Measurements from ENCODE around the gene TTC27.
"Not testable (repeated sequence)": the region's sequence is repeated elsewhere in the genome, so short reads cannot be mapped to it uniquely, and the experiment has no call there.

The TTC27 gene

DNA sequence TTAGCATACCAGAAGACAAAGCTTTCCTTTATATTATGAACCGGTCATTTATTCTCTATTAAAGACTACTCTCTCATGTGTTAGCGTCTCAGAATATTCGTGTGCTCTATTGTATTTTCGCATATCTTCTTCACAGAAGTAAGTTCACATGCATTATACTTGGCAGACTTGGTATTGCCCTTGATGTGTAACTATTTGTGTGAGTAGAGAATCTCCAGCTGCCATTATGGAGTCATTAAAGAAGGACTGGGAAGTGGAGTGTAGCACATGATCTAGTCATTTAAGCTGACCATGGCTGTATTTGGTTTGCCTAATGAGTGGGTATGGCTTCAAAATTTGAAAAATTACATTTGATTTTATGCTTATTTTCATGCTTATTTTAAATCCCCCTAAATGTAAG is 92.9 kb downstream of the TTC27 start:
- DNase-seq: no peak

GRCh38 chr2:32721376-32721775 is 93.5 kb downstream of the TTC27 start:
- no peak for DNase-seq

DNA sequence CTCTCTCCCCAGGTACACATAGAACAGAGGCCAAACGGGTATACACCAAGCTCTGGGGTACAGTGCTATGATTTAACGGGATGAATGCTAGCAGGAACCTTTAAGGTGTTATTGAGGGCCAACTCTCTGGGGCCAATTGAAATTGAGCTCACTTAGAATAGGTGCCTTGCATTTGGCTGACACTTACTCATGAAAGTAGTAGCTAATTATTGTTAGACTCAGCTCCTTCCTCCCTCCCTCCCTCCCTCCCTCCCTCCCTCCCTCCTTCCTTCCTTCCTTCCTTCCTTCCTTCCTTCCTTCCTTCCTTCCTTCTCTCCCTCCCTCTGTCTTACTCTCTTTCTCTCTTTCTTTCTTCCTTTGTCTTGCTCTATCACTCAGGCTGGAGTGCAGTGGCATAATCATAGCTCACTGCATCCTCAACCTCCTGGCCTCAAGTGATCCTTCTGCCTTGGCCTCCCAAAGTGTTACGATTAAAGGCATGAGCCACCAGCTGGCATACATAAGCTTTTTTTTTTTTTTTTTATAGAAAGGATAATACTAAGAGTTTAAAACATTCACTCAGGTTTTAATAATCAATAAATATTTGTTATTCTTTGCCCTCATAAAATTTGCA is 95.7 kb downstream of the TTC27 start:
- no peak for DNase-seq

GRCh38 chr2:32726678-32727077 is 98.8 kb downstream of the TTC27 start:
- DNase-seq: not testable (repeated sequence)

GRCh38 chr2:32727157-32727556 is 99.3 kb downstream of the TTC27 start:
- no peak for DNase-seq

GRCh38 chr2:32730958-32731357 is 103.1 kb downstream of the TTC27 start:
- not testable (repeated sequence) for DNase-seq

GRCh38 chr2:32732120-32732519 is 104.3 kb downstream of the TTC27 start:
- DNase-seq: no peak

DNA sequence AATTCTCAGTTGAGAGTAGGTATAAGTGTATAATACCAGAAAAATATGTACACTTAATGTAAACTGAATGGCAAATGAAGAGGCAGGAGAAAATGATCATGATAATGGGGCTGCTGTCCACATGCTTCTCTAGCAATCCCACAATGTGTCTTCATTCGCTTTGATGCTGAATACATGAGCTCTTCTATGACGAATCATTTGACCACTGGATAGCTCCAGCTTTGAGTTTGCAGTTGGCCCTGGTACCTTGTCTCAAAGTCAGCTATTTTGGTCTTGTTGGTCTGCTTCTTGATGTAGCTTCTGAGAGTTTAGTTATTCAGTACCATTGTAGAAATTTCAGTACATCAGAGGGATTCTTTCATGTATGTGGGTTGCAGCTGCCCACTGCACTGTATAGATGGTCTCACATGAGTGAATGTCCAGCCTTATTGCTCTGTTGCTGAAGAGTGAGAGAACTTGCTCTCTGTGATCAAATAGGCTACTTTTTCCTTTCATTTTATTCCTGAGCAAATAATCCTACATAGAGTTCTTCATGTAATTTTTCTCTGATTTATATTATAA is 105.1 kb downstream of the TTC27 start:
- no peak for DNase-seq

- no peak for DNase-seq
Measured at GRCh38 chr2:32735348-32735747, 107.5 kb downstream of the TTC27 start.

- no peak for DNase-seq
Measured at GRCh38 chr2:32738939-32739338, 111.1 kb downstream of the TTC27 start.

DNA sequence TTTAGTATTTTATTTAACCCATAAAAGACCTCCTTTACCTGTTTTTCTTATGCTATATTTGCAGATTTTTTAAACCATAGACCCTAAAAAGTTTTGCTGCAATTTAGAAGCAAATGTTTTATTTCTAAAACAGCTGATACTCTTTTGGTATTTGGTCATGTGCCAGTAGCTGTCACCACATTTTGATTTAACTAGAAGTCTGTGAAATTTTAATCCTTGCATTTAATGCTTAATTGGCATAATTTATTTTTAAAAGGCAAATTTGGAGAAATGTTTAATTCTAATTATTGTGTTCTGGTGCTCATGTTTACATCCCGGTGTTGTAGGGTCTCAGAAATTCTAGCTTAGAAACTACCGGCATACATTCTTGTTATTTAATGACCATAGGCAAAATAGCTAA is 111.8 kb downstream of the TTC27 start:
- no peak for DNase-seq

DNA sequence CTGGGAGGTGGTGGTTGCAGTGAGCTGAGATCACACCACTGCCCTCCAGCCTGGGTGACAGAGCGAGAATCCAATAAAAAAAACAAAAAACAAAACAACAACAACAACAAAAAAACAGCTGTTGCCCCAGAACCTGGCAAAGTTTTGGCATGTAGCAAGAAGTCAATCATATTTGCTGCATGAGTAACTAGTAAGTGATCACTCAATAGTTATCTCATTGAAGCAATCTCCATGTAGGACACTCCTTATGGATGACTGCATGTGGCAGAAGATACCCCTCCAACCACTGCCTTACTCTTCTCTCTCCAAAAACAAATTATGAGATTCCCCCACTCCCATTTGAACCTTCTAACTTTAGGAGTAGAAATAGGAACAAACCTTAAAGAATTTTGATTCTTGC is 113.7 kb downstream of the TTC27 start:
- no peak for DNase-seq

DNA sequence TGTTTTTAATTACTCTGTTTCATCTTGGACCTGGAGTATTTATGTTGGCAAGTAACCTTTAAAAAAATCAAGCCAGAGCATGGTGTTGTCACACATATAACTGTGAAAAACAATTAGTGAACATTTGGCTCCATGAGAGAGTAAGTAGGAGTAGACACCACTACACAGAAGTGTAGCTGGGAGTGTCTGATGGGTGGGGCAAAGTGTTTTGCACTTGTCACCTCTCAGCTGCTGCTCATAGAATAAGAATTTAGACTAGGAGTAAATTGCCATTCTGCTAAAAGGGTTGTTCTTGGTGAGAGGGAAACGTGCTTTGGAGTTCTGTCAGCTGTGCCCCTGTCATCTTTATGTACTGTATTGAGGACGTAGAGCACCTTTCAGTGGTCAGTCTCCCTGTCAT is 114.5 kb downstream of the TTC27 start:
- no peak for DNase-seq

DNA sequence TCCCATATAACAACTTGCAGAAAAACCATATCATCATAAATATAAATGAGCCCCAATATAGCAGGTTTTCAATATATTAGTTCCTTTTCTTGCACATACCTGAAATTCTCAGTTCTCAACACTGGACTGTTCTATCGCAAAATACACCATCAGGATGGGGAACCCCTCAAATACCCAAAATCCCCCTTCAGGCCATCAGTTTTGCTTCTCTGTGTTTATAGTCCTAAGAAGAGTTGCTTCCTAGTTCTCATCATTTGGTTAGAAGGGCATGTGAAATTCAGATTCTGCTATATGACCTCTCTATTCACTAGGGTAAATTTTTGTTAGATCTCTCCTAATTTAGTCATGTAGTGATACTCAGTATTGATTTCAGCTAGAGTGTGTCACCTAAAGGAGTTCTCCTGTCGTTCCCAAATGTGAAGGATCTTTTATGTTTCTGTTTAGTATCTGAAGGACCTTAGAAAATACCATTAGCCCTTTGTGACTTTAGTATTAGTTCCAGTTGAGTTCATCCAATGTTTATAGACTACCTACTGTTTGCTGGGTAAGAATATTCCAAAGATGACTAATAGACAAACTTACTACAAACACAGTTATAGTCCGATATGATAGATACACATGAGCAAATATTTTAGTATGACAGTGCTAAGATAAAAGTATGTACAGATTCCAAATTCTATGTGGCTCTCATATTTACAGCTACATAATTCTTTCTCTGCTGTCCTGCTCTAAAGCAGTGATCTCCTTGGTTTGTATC is 115.8 kb downstream of the TTC27 start:
- no peak for DNase-seq

GRCh38 chr2:32745191-32745590 is 117.3 kb downstream of the TTC27 start:
- DNase-seq: no peak

DNA sequence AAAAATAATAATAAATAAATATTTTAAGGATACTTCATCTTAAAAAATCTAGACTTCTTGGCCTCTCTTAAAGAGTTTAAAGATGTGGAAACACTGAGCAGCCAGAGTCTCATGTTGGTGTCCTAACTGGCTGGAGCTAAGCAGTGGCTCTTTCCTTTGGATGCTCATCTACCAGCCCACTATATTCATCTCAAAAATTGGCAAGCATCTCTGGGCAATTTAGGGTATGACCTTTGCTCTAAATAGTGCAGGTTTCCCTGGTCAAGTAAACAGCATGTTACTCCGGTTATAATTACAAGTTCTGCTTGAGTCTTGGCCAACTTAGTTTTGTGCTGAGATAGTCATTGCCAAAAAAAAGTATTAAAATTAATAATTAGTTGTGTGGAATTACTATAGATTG is 117.8 kb downstream of the TTC27 start:
- no peak for DNase-seq

- no peak for DNase-seq
Measured at GRCh38 chr2:32746669-32747068, 118.8 kb downstream of the TTC27 start.

GRCh38 chr2:32748158-32748557 is 120.3 kb downstream of the TTC27 start:
- no peak for DNase-seq

DNA sequence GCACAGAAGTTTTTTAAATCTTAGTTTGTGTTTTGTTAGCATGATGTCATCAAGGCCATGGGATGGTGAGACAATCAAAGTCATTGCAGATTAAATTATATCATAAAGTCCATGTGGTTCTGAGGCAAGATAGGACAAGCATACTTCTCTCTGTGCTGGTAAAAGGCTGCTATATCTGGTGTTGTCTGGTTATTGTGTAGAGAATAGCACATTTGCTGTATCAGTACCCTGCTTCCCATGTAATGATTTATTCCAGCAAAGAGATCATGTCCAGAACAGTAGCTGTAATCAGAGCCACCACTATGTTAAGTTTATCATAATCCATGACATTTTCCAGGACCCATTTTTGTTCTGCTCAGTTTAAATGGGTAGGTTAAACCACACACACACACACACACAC is 123.0 kb downstream of the TTC27 start:
- no peak for DNase-seq

DNA sequence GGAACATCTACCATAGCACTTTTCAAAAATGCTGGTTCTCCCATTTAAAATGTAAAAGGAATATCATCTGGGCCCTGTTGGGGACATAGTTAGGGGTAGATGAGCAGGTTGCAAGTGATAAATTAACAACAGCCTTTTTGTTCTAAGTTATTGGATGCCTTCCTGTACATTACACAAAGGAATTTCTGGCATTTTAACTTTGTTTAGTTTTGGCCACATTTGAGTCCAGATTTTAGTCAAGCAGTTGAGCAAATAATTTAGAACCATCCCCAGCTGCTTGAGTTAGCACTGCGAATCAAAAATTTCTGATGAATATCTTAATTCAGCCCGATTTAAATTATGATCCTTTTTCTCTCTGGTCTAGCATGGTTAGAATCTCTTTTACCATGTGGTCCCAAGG is 124.4 kb downstream of the TTC27 start:
- DNase-seq: no peak

DNA sequence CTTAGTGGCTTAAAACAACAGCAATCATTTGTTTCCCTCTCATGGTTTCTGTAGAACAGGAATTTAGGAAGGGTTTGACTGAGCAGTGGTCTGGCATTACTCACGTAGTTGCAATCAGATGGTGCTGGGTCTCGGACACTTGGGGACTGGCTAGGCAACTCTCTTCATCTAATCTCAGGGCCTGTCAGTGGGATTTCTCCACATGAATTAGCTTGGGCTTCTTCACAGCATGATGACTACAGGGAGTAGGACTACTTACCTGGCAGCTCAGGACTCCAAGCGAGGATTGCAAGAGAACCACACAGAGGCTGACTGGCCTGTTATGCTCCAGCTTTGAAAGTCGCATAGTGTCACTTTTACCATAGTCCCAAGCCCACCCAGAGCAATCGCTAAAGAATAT is 125.1 kb downstream of the TTC27 start:
- DNase-seq: no peak

GRCh38 chr2:32754676-32755075 is 126.8 kb downstream of the TTC27 start:
- DNase-seq: not testable (repeated sequence)

DNA sequence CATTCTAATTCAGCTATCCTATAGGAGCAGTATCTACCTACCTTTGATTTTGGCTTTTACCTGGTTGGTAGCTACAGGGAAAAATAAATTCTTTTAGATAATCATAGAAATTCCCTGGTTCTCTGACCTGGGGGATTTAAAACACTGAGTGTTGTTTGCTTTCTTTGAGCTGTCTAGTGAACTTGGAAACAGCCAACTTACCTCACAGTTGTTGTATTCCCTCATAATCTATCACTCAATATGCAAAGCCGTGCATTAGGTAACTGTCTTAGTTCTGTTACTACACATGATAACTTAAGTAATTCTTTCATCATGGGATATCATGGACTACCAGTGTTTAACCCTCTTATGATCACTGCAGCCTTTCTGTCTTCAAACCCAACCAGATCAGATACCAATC is 127.8 kb downstream of the TTC27 start:
- DNase-seq: no peak

GRCh38 chr2:32756074-32756727 is 128.4 kb downstream of the TTC27 start:
- DNase-seq: peak; percentile 22

Measured in CD4-positive, alpha-beta T cell treated with Interleukin-12 subunit alpha and Interleukin-12 subunit beta, for 1 hour (primary cell).